Sigmoid colon (tissue), 3 donors: ENCODE results near the gene PLPP2.

Experiments
- CTCF ChIP-seq, 4 experiments: fragments of 450-650 bp in 3 of 4; fragments of 200-600 bp in 1 of 4; IDR thresholded peaks; one replicate each; pipeline ENCODE4 v1.5.1; 2016 to 2019; ENCODE audit warnings: antibody characterized with exemption in 4 of 4, mild to moderate bottlenecking in 3 of 4, moderate library complexity in 2 of 4
- POLR2A ChIP-seq, 2 donors: fragments of 450-650 bp; IDR thresholded peaks; one replicate each; pipeline ENCODE4 v1.6.1; 2016; ENCODE audit warnings: antibody characterized with exemption in 2 of 2, mild to moderate bottlenecking in 2 of 2, moderate library complexity in 2 of 2

- TF ChIP-seq POLR2A (IDR thresholded peaks at IDR 0.05) (no peak), CTCF (IDR thresholded peaks at IDR 0.05) (no peak)
These were observed 1.7 kb upstream of the PLPP2 start for GRCh38 chr19:292951-293350.
